Hematopoietic multipotent progenitor cell (in vitro differentiated cells): ENCODE results near the gene GTPBP3. TPM values are rescaled to one million over a fixed set of nuclear protein-coding genes. Genes with fewer than 3 reads are reported as not detected.
"Not testable (repeated sequence)": the region's sequence is repeated elsewhere in the genome, so short reads cannot be mapped to it uniquely, and the experiment has no call there.

Experiments
- DNase-seq, 3 donors: peaks; one replicate each; pipeline ENCODE4 v3.0.0-alpha.2; 2011 to 2015; ENCODE audit warnings: low read depth in 2 of 3, low spot score in 2 of 3
- total RNA-seq: library from RNA; depleted of rRNA; stranded (reverse); fragments of >200 nt; gene quantifications from one replicate; pipeline ENCODE4 v1.2.3, GENCODE V29; 2012

Gene GTPBP3
- total RNA-seq, result 31.2 TPM

GRCh38 chr19:17336872-17337674, at the start of gene GTPBP3:
Gene GTPBP3 (plus strand): TSS chr19:17337553. CDS start chr19:17337612, 59 bp downstream.
- DNase-seq, result peak; percentile 83 to 99 (median 97)

GRCh38 chr19:17289489-17289888, 47.9 kb upstream of the GTPBP3 start:
- DNase-seq, result peak in 2 of 3 donors; percentile 83 to 90

GRCh38 chr19:17292301-17293074, 44.9 kb upstream of the GTPBP3 start:
- DNase-seq, result peak; percentile 52 to 88 (median 77)

GRCh38 chr19:17293605-17294004, 43.7 kb upstream of the GTPBP3 start:
- no peak for DNase-seq

GRCh38 chr19:17294051-17294891, 43.1 kb upstream of the GTPBP3 start:
- DNase-seq, result peak in 1 of 3 donors; percentile 28

GRCh38 chr19:17295551-17295950, 41.8 kb upstream of the GTPBP3 start:
- DNase-seq, result not testable (repeated sequence)

- peak in 1 of 3 donors; percentile 15 for DNase-seq
These were observed 41.1 kb upstream of the GTPBP3 start for GRCh38 chr19:17296273-17296672.

- no peak for DNase-seq
These were observed 40.4 kb upstream of the GTPBP3 start for GRCh38 chr19:17296976-17297375.

GRCh38 chr19:17300992-17301619, 36.2 kb upstream of the GTPBP3 start:
- no peak for DNase-seq

GRCh38 chr19:17302391-17303166, 34.8 kb upstream of the GTPBP3 start:
- DNase-seq, result peak in 1 of 3 donors; percentile 52

GRCh38 chr19:17303167-17303939, 34.0 kb upstream of the GTPBP3 start, which contains the start of gene ABHD8:
Gene ABHD8 (minus strand): TSS chr19:17303425. CDS start chr19:17301616, 1,809 bp downstream.
- peak; percentile 78 to 97 (median 96) for DNase-seq

GRCh38 chr19:17303940-17304267, 33.4 kb upstream of the GTPBP3 start:
- DNase-seq, result no peak

GRCh38 chr19:17304386-17305215, 32.8 kb upstream of the GTPBP3 start:
- DNase-seq, result no peak

GRCh38 chr19:17305216-17305516, 32.2 kb upstream of the GTPBP3 start:
- DNase-seq, result no peak

GRCh38 chr19:17305517-17306284, 31.7 kb upstream of the GTPBP3 start, which contains the start of gene MRPL34:
Gene MRPL34 (plus strand): TSS chr19:17305872. CDS start chr19:17305893, 21 bp downstream.
- DNase-seq, result peak; percentile 92 to 100 (median 100)

GRCh38 chr19:17306285-17306714, 31.1 kb upstream of the GTPBP3 start:
- no peak for DNase-seq

GRCh38 chr19:17307876-17308377, 29.4 kb upstream of the GTPBP3 start:
- no peak for DNase-seq
